ENCODE data around the gene BRICD5.
A peak's percentile ranks its signal among the peaks of the same experiment; 100 is the strongest.

Gene BRICD5

GRCh38 chr16:2172688-2173335, 37.9 kb downstream of the BRICD5 start:
- TF ChIP-seq, protein P1, sequence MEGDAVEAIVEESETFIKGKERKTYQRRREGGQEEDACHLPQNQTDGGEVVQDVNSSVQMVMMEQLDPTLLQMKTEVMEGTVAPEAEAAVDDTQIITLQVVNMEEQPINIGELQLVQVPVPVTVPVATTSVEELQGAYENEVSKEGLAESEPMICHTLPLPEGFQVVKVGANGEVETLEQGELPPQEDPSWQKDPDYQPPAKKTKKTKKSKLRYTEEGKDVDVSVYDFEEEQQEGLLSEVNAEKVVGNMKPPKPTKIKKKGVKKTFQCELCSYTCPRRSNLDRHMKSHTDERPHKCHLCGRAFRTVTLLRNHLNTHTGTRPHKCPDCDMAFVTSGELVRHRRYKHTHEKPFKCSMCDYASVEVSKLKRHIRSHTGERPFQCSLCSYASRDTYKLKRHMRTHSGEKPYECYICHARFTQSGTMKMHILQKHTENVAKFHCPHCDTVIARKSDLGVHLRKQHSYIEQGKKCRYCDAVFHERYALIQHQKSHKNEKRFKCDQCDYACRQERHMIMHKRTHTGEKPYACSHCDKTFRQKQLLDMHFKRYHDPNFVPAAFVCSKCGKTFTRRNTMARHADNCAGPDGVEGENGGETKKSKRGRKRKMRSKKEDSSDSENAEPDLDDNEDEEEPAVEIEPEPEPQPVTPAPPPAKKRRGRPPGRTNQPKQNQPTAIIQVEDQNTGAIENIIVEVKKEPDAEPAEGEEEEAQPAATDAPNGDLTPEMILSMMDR (conservative IDR thresholded peaks at IDR 0.05; ENCODE audit: low read depth), result no peak
- DNase-seq (ENCODE audit: low spot score), result no peak
- H3K27ac ChIP-seq, result peak overlapping the region; percentile 67
- CTCF ChIA-PET, result no interaction called here
- POLR2A ChIA-PET (ENCODE audit: low non-redundant PET), result interaction anchor here (0.6 kb wide), 1 partner anchor 234 kb away, joined by 3 read pairs; no protein-coding TSS in a partner anchor

- no peak for DNase-seq (ENCODE audit: low spot score)
- TF ChIP-seq, protein P1 (conservative IDR thresholded peaks at IDR 0.05; ENCODE audit: low read depth), result no peak
- ChIA-PET POLR2A (ENCODE audit: low non-redundant PET) (no interaction called here), CTCF (interaction anchor here (0.6 kb wide), 1 partner anchor 8 kb away, joined by 4 read pairs; no protein-coding TSS in a partner anchor)
- H3K27ac ChIP-seq, result peak overlapping the region; percentile 67
Measured at GRCh38 chr16:2171601-2172178, 39.0 kb downstream of the BRICD5 start.

GRCh38 chr16:2170587-2171435, 39.9 kb downstream of the BRICD5 start:
- TF ChIP-seq, protein P1 (conservative IDR thresholded peaks at IDR 0.05; ENCODE audit: low read depth), result no peak
- ChIA-PET POLR2A (ENCODE audit: low non-redundant PET) (no interaction called here), CTCF (no interaction called here)
- peak overlapping the region; percentile 67 for H3K27ac ChIP-seq
- DNase-seq (ENCODE audit: low spot score), result no peak

- POLR2A ChIA-PET (ENCODE audit: low non-redundant PET), result no interaction called here
- TF ChIP-seq, protein P1 (conservative IDR thresholded peaks at IDR 0.05; ENCODE audit: low read depth), result no peak
- DNase-seq (ENCODE audit: low spot score), result no peak
- peak overlapping the region; percentile 67 for H3K27ac ChIP-seq
- CTCF ChIA-PET, result no interaction called here
Measured at GRCh38 chr16:2170080-2170479, 40.6 kb downstream of the BRICD5 start.

GRCh38 chr16:2167068-2167638, 43.5 kb downstream of the BRICD5 start:
- H3K27ac ChIP-seq, result peak overlapping the region; percentile 67
- CTCF ChIA-PET, result no interaction called here
- TF ChIP-seq, protein P1 (conservative IDR thresholded peaks at IDR 0.05; ENCODE audit: low read depth), result no peak
- no peak for DNase-seq (ENCODE audit: low spot score)
- POLR2A ChIA-PET (ENCODE audit: low non-redundant PET), result no interaction called here
